Activated CD8-positive, alpha-beta memory T cell treated with anti-CD3 and anti-CD28 coated beads, Interleukin-2, amount 50 U/mL, for 1 hour (primary cell): Measurements from ENCODE around the gene SHROOM3.
"Not testable (repeated sequence)": the region's sequence is repeated elsewhere in the genome, so short reads cannot be mapped to it uniquely, and the experiment has no call there.

Experiments used
- DNase-seq: peaks from one replicate; pipeline ENCODE4 v3.0.0-alpha.2; 2020; ENCODE audit errors: extremely low read depth

Gene SHROOM3

DNA sequence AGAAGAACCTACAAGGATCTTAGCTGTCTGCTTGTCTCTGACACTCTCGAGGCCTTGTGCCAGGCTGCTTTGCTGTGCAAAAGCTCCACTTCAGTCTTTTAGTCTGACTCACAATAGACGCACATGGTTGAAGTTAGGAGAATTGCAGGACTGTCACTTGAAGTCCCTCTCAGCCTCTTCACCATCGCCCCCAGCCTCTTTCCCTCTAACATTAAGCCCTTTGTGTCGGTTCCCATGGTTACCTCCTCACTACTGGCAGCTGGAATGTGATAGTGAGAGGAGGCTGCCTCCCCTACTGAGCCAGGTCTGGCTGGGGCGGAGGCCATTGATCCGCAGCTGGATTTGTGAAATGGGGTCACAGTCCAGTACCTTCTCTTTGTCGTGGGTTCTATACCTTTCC, 261.1 kb downstream of the SHROOM3 start:
- no peak for DNase-seq

- DNase-seq, result no peak
Measured at GRCh38 chr4:76697129-76697803, 262.2 kb downstream of the SHROOM3 start.

DNA sequence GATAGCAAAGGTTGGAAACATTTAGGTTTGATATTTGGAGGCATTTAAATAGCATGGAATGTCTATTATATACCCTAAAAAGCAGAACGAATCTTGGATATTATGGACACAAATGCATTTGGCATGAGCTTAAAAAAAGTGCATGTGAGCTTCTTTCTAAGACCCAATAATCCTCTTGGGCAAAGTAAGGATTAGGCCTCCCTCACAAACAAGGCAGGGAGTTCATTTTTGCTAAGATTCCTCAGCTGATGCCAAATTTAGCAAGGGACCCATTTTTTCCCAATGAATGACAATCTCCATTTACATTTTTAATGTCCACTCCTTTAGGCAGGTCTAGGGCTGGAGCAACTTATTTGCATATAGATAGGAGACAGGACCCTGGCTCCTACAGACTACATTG, 263.1 kb downstream of the SHROOM3 start:
- DNase-seq, result no peak

DNA sequence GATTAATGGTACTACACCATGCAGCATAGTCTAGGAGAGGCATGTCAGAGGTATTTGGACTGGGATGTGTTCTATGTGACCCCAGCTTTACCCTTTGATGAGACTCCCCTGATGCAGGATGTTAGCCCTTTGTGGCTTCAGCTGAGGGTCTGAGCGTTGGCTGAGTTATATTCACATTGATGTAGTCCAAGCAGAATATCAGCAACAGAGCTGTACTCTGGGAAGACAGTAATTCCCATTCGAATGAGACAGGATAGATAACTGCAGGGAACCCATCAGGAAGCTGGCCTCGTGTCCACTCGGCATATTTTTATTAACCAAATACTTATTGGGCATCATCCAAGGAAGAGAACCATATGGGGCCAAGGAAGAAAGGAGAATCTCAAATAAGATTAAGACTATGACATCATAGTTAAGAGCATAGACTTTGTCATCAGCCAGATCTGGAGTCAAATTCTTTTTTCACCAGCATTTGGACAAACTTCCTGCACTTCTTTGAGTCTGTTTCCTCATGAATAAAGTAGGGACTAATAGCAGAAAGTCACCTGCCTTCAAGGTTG, 264.8 kb downstream of the SHROOM3 start:
- no peak for DNase-seq

DNA sequence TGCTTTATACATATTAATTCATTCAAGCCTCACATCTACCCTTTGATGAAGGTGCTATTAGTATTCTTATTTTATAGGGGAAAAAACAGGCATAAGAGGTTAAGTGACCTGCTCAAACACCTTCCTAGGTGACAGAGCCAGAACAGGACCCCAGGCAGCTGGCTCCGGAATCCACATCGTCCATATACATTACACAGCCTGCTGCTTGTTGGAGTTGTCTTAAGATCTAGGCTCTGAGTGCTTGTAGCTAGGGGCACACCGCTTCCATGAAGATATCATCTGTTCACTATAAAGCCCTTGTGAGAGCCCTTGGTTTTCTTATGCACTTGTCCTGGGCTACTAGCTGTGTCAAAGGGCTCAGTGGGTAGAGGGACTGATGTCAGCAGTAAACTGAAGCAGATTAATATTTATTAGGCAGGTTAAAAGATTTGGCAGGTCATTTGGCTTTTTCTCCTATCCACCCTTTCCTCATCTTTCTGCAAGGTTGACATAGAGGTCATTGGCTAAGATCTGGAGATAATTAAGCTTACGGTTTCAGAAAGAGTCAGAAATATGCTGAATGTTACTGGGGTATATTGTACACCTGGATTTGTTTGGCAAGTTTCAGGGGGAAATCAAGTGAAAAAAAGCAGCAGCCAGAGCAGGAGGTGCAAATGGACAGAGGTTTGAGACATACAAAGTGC, 267.6 kb downstream of the SHROOM3 start:
- DNase-seq, result no peak

DNA sequence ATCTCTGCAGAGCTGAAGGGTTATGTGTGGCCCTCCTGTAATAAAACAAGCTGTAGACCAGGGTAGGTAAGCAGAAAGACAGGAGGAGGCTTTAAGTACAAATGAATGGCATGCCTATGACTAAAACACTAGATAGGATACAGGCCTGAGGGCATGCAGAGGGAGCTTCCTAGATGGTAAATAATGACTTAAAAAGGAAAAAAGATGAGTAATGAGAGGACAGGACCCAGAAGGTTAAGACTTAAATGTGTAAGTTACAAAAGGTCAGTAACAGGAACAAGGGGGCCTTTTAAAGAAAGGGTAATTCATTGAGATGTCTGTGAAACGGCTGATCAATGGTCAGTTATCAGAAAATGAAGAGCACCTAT, 268.1 kb downstream of the SHROOM3 start:
- DNase-seq, result no peak

DNA sequence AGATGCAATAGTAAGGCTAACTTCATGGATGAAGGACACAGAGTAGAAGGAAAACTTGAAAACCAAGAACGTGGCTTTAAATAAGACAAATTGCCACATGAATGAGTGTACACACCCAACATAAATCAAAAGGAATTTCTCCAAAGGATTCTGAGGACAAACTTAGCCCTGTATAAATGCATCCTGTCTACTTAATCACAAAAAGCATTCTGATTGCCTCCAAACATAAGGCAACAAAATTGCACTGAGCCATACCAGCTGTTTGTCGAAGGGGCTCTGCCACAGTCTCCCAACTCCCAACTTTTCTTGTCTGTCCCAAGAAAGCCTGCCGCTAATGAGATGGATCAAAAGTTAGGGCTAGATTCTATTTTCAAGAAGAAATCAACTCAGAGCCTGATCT, 268.6 kb downstream of the SHROOM3 start:
- no peak for DNase-seq

DNA sequence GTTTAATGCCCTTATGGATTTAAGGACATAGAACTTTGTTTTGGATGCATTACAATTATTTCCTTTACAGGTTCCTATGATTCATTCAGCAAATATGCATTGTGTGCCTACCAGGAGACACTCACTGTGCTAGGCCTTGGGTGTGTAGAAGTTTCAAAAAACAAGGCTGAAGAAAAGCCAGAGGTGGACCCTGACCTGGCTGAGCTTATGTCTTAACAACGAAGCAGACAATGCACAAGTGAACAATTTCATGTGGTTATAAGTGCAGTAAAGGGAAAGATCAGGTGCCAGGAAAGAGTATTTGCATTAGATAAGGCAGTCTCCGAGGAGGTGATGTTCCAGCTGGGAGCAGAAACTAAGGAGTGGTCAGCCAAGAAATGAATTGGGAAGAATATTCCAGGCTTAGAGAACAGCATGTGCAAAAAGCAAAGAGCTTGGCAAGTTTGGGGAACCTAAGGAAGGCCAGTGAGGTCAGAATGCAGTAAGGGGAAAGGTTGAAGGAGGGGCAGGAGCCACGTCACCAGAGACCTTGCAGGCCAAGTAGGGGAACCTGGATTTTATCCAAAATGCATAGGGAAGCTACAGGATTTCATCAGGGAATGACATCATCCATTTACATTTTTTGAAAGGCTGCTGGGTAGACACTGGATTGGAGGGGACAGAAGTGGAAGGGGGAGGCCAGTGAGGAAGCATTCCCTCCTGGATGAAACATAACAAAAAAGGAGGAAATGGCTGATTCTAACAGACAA, 269.3 kb downstream of the SHROOM3 start:
- no peak for DNase-seq

GRCh38 chr4:76705472-76705871, 270.4 kb downstream of the SHROOM3 start:
- DNase-seq, result no peak

GRCh38 chr4:76706581-76706980, 271.6 kb downstream of the SHROOM3 start:
- DNase-seq, result no peak

DNA sequence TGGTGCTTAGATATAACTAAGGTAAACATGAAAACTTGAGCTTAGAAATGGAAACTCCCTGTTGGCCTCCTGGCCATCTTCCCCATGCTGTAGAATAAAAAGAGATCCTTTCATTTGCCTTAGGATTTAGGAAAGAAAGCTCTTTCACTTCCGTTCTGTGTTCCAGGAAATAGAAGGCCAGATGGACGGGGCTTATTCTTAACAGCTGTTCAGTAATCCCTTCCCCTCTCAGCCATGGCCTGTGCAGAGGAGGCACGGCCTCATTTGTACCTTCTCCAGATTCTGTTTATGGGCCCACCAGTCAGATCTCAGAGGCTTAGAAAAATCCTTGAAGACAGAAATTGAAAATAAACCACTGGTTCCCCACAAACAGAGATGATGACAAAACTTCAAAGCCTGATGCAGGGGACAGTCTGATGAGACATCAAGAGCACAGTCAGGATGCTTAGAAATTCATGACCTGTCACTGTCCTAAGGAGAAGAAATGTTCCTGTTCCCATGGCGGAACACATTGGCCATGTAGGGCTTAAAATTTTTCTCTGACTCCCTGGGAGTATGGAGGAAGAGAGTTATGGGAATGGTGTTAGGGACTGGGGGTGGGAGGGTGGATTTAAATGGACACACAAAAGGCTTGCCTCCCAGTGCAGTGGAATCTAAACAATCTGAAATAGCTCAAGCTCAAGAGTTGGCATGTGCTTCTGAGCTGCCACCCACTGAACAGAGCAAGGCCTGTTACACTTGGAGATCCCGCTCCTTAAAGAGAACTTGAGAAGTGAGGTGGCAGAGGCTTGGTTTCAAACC, 274.1 kb downstream of the SHROOM3 start:
- no peak for DNase-seq

GRCh38 chr4:76709772-76710090, 274.7 kb downstream of the SHROOM3 start:
- DNase-seq, result no peak

DNA sequence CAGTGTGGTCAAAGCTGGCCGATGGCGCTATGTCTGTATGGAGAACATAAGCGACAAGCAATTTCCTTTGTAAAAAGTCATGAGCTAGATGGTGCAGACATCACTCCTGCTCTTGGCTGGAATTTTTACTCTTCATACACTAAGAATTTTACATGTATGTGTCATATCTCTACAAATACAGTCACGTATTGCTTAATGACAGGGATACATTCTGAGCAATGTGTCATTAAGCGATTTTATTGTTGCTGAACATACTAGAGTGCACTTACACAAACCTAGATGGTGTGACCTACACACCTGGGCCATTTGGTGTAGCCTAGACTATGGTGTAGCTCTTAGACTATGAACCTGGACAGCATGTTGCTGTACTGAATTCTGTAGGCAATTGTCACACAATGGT, 277.5 kb downstream of the SHROOM3 start:
- no peak for DNase-seq

DNA sequence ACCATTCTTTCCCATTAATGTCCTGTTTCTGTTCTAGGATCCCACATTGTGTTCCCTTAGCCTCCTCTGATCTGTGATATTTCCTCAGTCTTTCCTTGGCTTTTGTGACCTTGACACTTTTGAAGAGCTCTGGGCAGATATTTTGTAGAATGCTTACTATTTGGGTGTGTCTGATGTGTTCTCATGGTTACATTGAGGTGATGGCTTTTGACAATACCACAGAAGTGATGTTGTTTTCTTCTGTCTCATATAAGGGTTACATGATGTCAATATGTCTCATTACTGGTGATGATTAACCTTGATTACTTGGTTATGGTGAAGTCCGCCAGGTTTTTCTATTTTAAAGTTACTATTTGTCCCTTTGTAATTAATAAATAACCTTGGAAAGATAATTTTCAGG, 279.2 kb downstream of the SHROOM3 start:
- no peak for DNase-seq

DNA sequence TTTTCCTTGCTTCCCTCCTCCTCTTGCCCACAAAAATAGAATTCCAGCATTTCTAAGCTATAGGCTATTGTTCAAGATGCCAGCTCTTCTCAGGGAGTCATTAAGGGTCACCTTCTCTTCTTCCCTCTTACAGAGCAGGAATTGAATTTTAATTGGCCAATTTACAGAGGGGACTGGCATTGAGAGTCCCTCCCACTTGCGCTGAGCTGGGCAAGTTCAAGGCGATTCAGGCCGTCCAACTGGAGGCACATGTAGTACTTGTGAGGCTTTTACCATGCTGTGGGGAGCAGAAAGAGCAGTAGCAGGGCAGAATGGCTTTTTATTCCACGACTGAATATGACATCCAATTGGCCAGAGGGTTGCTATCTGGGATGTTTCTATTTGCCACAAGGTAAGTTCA, 281.0 kb downstream of the SHROOM3 start:
- no peak for DNase-seq

- no peak for DNase-seq
Measured at GRCh38 chr4:76716658-76717057, 281.6 kb downstream of the SHROOM3 start.

DNA sequence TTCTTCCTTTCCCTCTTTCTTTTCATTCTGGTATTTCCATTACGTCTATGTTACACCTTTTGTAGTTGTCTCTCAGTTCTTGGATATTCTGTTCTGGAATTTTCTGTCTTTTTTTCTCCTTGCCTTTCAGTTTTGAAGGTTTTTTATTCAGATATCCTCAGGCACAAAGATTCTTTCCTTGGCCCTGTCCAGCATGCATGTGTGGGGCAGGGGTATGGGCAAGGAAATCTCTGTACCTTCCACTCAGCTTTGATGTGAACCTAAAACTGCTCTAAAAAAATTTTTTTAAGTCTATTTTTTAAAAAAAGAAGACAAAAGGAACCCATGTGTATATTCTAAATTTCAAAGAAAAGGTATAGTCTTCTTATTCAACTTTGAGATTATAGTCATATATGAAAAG, 282.4 kb downstream of the SHROOM3 start:
- DNase-seq, result no peak

- DNase-seq, result no peak
Measured at GRCh38 chr4:76718021-76718420, 283.0 kb downstream of the SHROOM3 start.

GRCh38 chr4:76718831-76719230, 283.8 kb downstream of the SHROOM3 start:
- no peak for DNase-seq

DNA sequence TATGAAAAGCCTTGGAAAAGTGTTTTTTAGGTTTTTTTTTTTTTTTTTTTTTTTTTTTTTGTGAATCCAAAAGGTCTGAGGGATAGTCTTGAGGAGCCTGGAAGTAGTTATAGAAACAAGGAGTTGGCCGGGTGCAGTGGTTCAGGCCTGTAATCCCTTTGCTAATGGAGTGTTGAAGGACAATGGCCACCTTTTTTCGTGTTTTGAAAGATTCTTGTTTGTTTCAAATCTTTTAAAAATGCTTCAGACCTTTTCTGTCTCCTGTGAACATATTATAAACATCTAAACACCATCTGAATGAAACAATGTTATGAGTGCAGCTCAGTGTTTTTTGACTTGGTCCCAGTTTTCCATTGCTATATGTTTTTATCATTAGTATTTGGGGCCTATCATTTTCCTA, 285.1 kb downstream of the SHROOM3 start:
- no peak for DNase-seq

DNA sequence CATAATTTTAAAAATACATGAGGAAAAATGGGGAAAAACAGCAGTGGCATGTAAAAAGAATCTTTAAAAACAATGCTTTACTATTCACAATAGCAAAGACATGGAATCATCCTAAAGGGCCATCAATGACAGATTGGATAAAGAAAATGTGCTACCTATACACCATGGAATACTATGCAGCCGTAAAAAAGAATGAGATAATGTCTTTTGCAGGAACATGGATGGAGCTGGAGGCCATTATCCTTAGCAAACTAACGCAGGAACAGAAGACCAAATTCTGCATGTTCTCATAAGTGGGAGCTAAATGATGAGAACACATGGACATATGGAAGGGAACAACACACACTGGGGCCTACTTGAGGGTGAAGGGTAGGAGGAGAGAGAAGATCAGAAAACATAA, 287.1 kb downstream of the SHROOM3 start:
- not testable (repeated sequence) for DNase-seq

- DNase-seq, result no peak
Measured at GRCh38 chr4:76722838-76723237, 287.8 kb downstream of the SHROOM3 start.
